CD4-positive, alpha-beta T cell (primary cell): ENCODE measurements around the gene GAREM2. TPM values are rescaled to one million over a fixed set of nuclear protein-coding genes. Genes with fewer than 3 reads are reported as not detected.

Source experiments
- ATAC-seq: fragments of 200-7000 bp; cut with Tn5 transposase; one replicate; pipeline ENCODE4 v1.10.0; 2022; ENCODE audit warnings: mild to moderate bottlenecking; ENCODE audit not compliant: poor library complexity
- CTCF ChIA-PET: fragments of 350-600 bp; sonication (Branson Sonifier 250); formaldehyde crosslinking; loops from one replicate; lab custom pipeline; 2021; ENCODE audit warnings: antibody characterized with exemption, inconsistent platforms; lab: Charles Lee
- POLR2A ChIA-PET: fragments of 350-600 bp; sonication (Branson Sonifier 250); formaldehyde crosslinking; loops from one replicate; lab custom pipeline; 2021; ENCODE audit warnings: antibody characterized with exemption, inconsistent platforms; lab: Charles Lee
- DNase-seq, 14 experiments: peaks; one replicate each; pipeline ENCODE4 v3.0.0-alpha.2; 2013 to 2020; ENCODE audit warnings: mixed read lengths in 2 of 14
- H3K27ac ChIP-seq, 2 donors: one replicate each; pipeline versions ENCODE4 v1.5.1 to v1.7.0; 2013; ENCODE audit warnings: low read length in 2 of 2, low read depth in 1 of 2, mild to moderate bottlenecking in 1 of 2
- H3K27me3 ChIP-seq, 2 experiments: 1 replicate in 1 of 2; 2 replicates in 1 of 2; pipeline versions ENCODE4 v1.6.1 to v1.7.0; 2013; ENCODE audit warnings: low read length in 2 of 2, control low read depth in 1 of 2, mild to moderate bottlenecking in 1 of 2, moderate library complexity in 1 of 2; ENCODE audit not compliant: insufficient read depth in 2 of 2, control insufficient read depth in 1 of 2
- H3K36me3 ChIP-seq: one replicate; pipeline ENCODE4 v1.6.1; 2013; ENCODE audit warnings: low read length, control low read depth; ENCODE audit not compliant: insufficient read depth
- H3K4me1 ChIP-seq: one replicate; pipeline ENCODE4 v1.6.1; 2013; ENCODE audit warnings: low read length, control low read depth; ENCODE audit not compliant: insufficient read depth
- H3K4me3 ChIP-seq: one replicate; pipeline ENCODE4 v1.5.1; 2013; ENCODE audit warnings: mild to moderate bottlenecking, low read length, moderate library complexity
- H3K9me3 ChIP-seq, 2 experiments: 1 replicate in 1 of 2; 2 replicates in 1 of 2; pipeline versions ENCODE4 v1.6.1 to v1.7.0; 2013; ENCODE audit warnings: low read length in 2 of 2, mild to moderate bottlenecking in 2 of 2, control low read depth in 1 of 2, moderate library complexity in 1 of 2; ENCODE audit not compliant: control insufficient read depth in 1 of 2, insufficient read depth in 1 of 2
- H3K27ac Mint-ChIP-seq: one replicate; pipeline ENCODE4 v1.8.0; 2020; ENCODE audit warnings: mixed read lengths
- H3K27me3 Mint-ChIP-seq: one replicate; pipeline ENCODE4 v1.8.0; 2021; ENCODE audit warnings: mixed read lengths
- H3K36me3 Mint-ChIP-seq: one replicate; pipeline ENCODE4 v1.8.0; 2021; ENCODE audit warnings: low read depth, mixed read lengths
- H3K4me1 Mint-ChIP-seq: one replicate; pipeline ENCODE4 v1.8.0; 2021; ENCODE audit warnings: low read depth, mixed read lengths
- H3K4me3 Mint-ChIP-seq: one replicate; pipeline ENCODE4 v1.8.0; 2020; ENCODE audit warnings: mild to moderate bottlenecking, mixed read lengths
- H3K9me3 Mint-ChIP-seq: one replicate; pipeline ENCODE4 v1.8.0; 2020; ENCODE audit warnings: mixed read lengths
- CTCF ChIP-seq: fragments of 200-600 bp; IDR thresholded peaks from one replicate; pipeline ENCODE4 v1.8.0; 2022; ENCODE audit warnings: antibody characterized with exemption, mild to moderate bottlenecking
- intact Hi-C, 2 experiments: fragments of 100-400 bp; cut with DNase I in 1 of 2; cut with micrococcal nuclease in 1 of 2; formaldehyde crosslinking; loops; one replicate each; pipeline versions ENCODE4 v1.15.1 to v1.9.0; 2023 to 2025; cut with DNase I, micrococcal nuclease
- total RNA-seq, 174 experiments: library from RNA in 2 of 174; stranded (reverse) in 2 of 174; gene quantifications; one replicate each; pipeline ENCODE4 v1.2.3 and lab custom pipeline; 2021 to 2026

GAREM2 gene
- total RNA-seq, 2 experiments from 2014 or later: 4.3 to 7.3 TPM

- ChIA-PET CTCF (interaction anchor here (0.7 to 1.6 kb wide), 5 partner anchors 15 to 194 kb away, joined by 3 to 11 read pairs (median 3); no protein-coding TSS in a partner anchor), POLR2A (interaction anchor here (0.6 to 0.7 kb wide), 2 partner anchors 25 to 40 kb away, joined by 3 to 5 read pairs; no protein-coding TSS in a partner anchor)
- TF ChIP-seq CTCF: peak; percentile 76
- Histone ChIP-seq H3K9me3 (no peaks in the 10 kb centered on the region), H3K4me1 (no peaks in the 10 kb centered on the region), H3K4me3 (no peak overlapping the region), H3K27me3 (peaks cover 3 to 10% of the 10 kb centered on the region in 2 experiments), H3K36me3 (no peaks in the 10 kb centered on the region), H3K27ac (no peak overlapping the region)
- ATAC-seq (peak; percentile 80), DNase-seq (peak; percentile 31 to 77 (median 50))
- H3K27ac Mint-ChIP-seq: no peak overlapping the region
- peaks cover 11% of the 10 kb centered on the region for H3K27me3 Mint-ChIP-seq
- intact Hi-C loops: loop anchor here (1.0 to 10.0 kb wide), 7 partner anchors 56 to 540 kb away; no protein-coding TSS in a partner anchor
- no peaks in the 10 kb centered on the region for H3K9me3 Mint-ChIP-seq
- no peaks in the 10 kb centered on the region for H3K36me3 Mint-ChIP-seq
- no peaks in the 10 kb centered on the region for H3K4me1 Mint-ChIP-seq
- no peak overlapping the region for H3K4me3 Mint-ChIP-seq
These were observed 27.8 kb upstream of the GAREM2 start for GRCh38 chr2:26144953-26145680.

GRCh38 chr2:26148501-26148900 lies 24.4 kb upstream of the GAREM2 start:
- H3K4me3 Mint-ChIP-seq: no peak overlapping the region
- ATAC-seq (no peak), DNase-seq (no peak)
- CTCF ChIA-PET: interaction anchor here (1.4 kb wide), 1 partner anchor 157 kb away, joined by 5 read pairs; no protein-coding TSS in a partner anchor
- peaks cover 29% of the 10 kb centered on the region for H3K27me3 Mint-ChIP-seq
- POLR2A ChIA-PET: interaction anchor here (1.5 kb wide), 1 partner anchor 157 kb away, joined by 4 read pairs; no protein-coding TSS in a partner anchor
- TF ChIP-seq CTCF: no peak
- no peak overlapping the region for H3K27ac Mint-ChIP-seq
- no peak overlapping the region for H3K4me3 ChIP-seq
- H3K9me3 Mint-ChIP-seq: no peaks in the 10 kb centered on the region
- intact Hi-C loops: loop anchor here (5.0 to 10.0 kb wide), 3 partner anchors 294 to 544 kb away; no protein-coding TSS in a partner anchor
- H3K36me3 Mint-ChIP-seq: no peaks in the 10 kb centered on the region
- no peak overlapping the region for H3K27ac ChIP-seq
- peaks cover 7 to 22% of the 10 kb centered on the region in 2 experiments for H3K27me3 ChIP-seq
- H3K36me3 ChIP-seq: no peaks in the 10 kb centered on the region
- H3K4me1 Mint-ChIP-seq: no peaks in the 10 kb centered on the region
- H3K9me3 ChIP-seq: no peaks in the 10 kb centered on the region
- no peaks in the 10 kb centered on the region for H3K4me1 ChIP-seq

- Histone ChIP-seq H3K9me3 (no peaks in the 10 kb centered on the region), H3K4me3 (no peak overlapping the region), H3K27me3 (peaks cover 7 to 22% of the 10 kb centered on the region in 2 experiments), H3K27ac (no peak overlapping the region), H3K4me1 (no peaks in the 10 kb centered on the region), H3K36me3 (no peaks in the 10 kb centered on the region)
- Mint-ChIP-seq H3K4me3 (no peak overlapping the region), H3K4me1 (no peaks in the 10 kb centered on the region), H3K9me3 (no peaks in the 10 kb centered on the region), H3K36me3 (no peaks in the 10 kb centered on the region), H3K27me3 (peaks cover 29% of the 10 kb centered on the region), H3K27ac (no peak overlapping the region)
- CTCF ChIA-PET: no interaction called here
- intact Hi-C loops: no loop called here
- POLR2A ChIA-PET: no interaction called here
- DNase-seq (no peak), ATAC-seq (no peak)
- no peak for TF ChIP-seq CTCF
These were observed 22.6 kb upstream of the GAREM2 start for GRCh38 chr2:26150243-26150642.
